Smooth muscle cell (in vitro differentiated cells): Measurements from ENCODE around the gene MTHFR. TPM values are rescaled to one million over a fixed set of nuclear protein-coding genes. Genes with fewer than 3 reads are reported as not detected.

ENCODE experiments used
- DNase-seq: peaks from one replicate; lab custom pipeline; 2025; ENCODE audit not compliant: unreplicated experiment; lab: John Stamatoyannopoulos, UW
- H2AFZ ChIP-seq: fragments of 200-600 bp; sonication (generic); 2 replicates; pipeline ENCODE4 v1.6.0; 2016; ENCODE audit warnings: antibody characterized with exemption, low read depth, mild to moderate bottlenecking
- H3F3A ChIP-seq: fragments of 200-600 bp; sonication (generic); 2 replicates; pipeline ENCODE4 v1.6.0; 2017; ENCODE audit warnings: antibody characterized with exemption, low read depth
- H3K27ac ChIP-seq: fragments of 200-600 bp; sonication (generic); 2 replicates; pipeline ENCODE4 v1.5.1; 2016; ENCODE audit warnings: low read depth, mild to moderate bottlenecking
- H3K27me3 ChIP-seq: fragments of 200-600 bp; sonication (generic); 2 replicates; pipeline ENCODE4 v1.6.1; 2016; ENCODE audit warnings: low read depth, mild to moderate bottlenecking
- H3K36me3 ChIP-seq: fragments of 200-600 bp; sonication (generic); 2 replicates; pipeline ENCODE4 v1.5.1; 2016; ENCODE audit warnings: low read depth
- H3K4me1 ChIP-seq: fragments of 200-600 bp; sonication (generic); 2 replicates; pipeline ENCODE4 v1.5.1; 2016; ENCODE audit warnings: low read depth
- H3K4me2 ChIP-seq: fragments of 200-600 bp; sonication (generic); 2 replicates; pipeline ENCODE4 v1.6.0; 2016; ENCODE audit warnings: mild to moderate bottlenecking
- H3K4me3 ChIP-seq: fragments of 200-600 bp; sonication (generic); 2 replicates; pipeline ENCODE4 v1.5.1; 2016; ENCODE audit warnings: mild to moderate bottlenecking
- H3K79me2 ChIP-seq: fragments of 200-600 bp; sonication (generic); 2 replicates; pipeline ENCODE4 v1.6.0; 2016; ENCODE audit warnings: low read depth, mild to moderate bottlenecking
- H3K9ac ChIP-seq: fragments of 200-600 bp; sonication (generic); 2 replicates; pipeline ENCODE4 v1.6.0; 2016; ENCODE audit warnings: low read depth
- H3K9me3 ChIP-seq: fragments of 200-600 bp; sonication (generic); replicated peaks from 2 replicates; pipeline ENCODE4 v1.5.1; 2016; ENCODE audit warnings: low read depth
- H4K20me1 ChIP-seq: fragments of 200-600 bp; sonication (generic); 2 replicates; pipeline ENCODE4 v1.6.0; 2016; ENCODE audit warnings: low read depth
- WGBS: methylation state at CpG from one replicate; pipeline ENCODE4 v1.1.7; 2016; ENCODE audit warnings: low lambda C conversion rate; 5-methylcytosine and 5-hydroxymethylcytosine counted together
- polyA plus RNA-seq: library from polyadenylated mRNA; unstranded; fragments of >200 nt; fragmentation: Nextera tagmentation; extraction: Ambion mirVana; gene quantifications from 2 replicates; pipeline ENCODE4 v1.2.1, GENCODE V29; 2016
- total RNA-seq: library from RNA; depleted of rRNA; stranded (reverse); fragments of >200 nt; gene quantifications from 2 replicates; pipeline ENCODE4 v1.2.3, GENCODE V29; 2014
- TF ChIP-seq, protein P1 (sequence below): fragments of 200-600 bp; sonication (generic); IDR thresholded peaks from 2 replicates; pipeline ENCODE4 v1.5.1; 2017; ENCODE audit warnings: borderline replicate concordance, mild to moderate bottlenecking, antibody characterized with exemption; ENCODE audit not compliant: insufficient read depth, poor library complexity, severe bottlenecking

The MTHFR gene
- total and polyA plus RNA-seq, 2 experiments from 2014 or later, result 6.1 to 15.2 TPM

DNA sequence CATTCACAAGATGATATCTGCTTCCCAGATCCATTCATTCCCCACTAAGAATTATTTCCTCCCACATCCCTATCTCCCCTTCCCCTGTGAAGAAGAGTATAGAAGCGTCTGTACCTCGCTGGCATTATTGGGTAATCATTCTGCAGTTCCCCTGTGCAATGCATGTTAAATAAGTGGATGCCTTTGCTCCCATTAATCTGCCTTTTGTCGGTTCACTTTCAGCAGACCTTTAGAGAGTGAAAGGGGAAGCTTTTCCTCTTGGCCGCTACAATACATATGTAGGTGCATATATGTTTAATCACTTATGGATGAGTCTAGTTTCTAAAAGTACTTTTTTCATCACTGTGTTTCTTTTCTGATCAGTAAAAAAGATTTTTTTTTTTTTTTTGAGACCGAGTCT lies 7.3 kb upstream of the MTHFR start:
- DNase-seq, result no peak
- H3K9me3 ChIP-seq, result no peaks in the 10 kb centered on the region
- WGBS, result over 99% methylated on average over 5 of the region's 5 CpGs

DNA sequence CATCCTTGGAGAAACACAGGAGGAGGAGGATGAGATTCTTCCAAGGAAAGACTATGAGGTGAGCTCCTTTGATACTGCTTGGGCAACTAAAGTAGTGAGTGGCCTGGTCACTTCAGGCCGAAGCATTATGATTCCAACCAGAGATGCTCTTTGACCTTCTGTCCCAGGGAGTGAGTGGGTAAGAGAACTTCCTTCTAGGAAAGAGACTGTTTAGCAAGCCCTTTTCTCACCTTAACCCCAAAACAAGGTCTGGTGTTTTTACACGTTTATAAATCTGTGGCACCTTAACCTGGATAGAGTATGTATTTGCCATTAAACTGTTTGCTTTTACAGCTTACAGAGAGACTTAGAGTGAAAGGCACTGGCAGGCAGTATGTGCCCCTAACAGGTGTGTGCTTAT lies 1.4 kb upstream of the MTHFR start:
- TF ChIP-seq, protein P1, sequence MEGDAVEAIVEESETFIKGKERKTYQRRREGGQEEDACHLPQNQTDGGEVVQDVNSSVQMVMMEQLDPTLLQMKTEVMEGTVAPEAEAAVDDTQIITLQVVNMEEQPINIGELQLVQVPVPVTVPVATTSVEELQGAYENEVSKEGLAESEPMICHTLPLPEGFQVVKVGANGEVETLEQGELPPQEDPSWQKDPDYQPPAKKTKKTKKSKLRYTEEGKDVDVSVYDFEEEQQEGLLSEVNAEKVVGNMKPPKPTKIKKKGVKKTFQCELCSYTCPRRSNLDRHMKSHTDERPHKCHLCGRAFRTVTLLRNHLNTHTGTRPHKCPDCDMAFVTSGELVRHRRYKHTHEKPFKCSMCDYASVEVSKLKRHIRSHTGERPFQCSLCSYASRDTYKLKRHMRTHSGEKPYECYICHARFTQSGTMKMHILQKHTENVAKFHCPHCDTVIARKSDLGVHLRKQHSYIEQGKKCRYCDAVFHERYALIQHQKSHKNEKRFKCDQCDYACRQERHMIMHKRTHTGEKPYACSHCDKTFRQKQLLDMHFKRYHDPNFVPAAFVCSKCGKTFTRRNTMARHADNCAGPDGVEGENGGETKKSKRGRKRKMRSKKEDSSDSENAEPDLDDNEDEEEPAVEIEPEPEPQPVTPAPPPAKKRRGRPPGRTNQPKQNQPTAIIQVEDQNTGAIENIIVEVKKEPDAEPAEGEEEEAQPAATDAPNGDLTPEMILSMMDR, result no peak
- no peak for DNase-seq
- Histone ChIP-seq H3F3A (peaks cover 15% of the 10 kb centered on the region), H3K27ac (peak overlapping the region; percentile 89), H3K9me3 (no peaks in the 10 kb centered on the region), H3K79me2 (peaks cover 51% of the 10 kb centered on the region), H3K4me1 (peaks cover 42% of the 10 kb centered on the region), H2AFZ (no peak overlapping the region), H3K4me3 (peak overlapping the region; percentile 70), H3K9ac (peak overlapping the region; percentile 90), H3K4me2 (peak overlapping the region; percentile 95), H4K20me1 (peaks cover 38% of the 10 kb centered on the region), H3K27me3 (no peaks in the 10 kb centered on the region), H3K36me3 (no peaks in the 10 kb centered on the region)
- WGBS, result 72% methylated on average over 2 of the region's 2 CpGs

More for the DNA sequence above, 7.3 kb upstream of the MTHFR start:
- Histone ChIP-seq H3K9ac (no peak overlapping the region), H3K27ac (no peak overlapping the region), H3F3A (no peaks in the 10 kb centered on the region), H3K27me3 (no peaks in the 10 kb centered on the region), H4K20me1 (peaks cover 82% of the 10 kb centered on the region), H3K36me3 (peaks cover 17% of the 10 kb centered on the region), H3K4me1 (peaks cover 4% of the 10 kb centered on the region), H3K4me3 (no peak overlapping the region), H3K4me2 (no peak overlapping the region), H2AFZ (no peak overlapping the region), H3K79me2 (peaks cover 54% of the 10 kb centered on the region)
- TF ChIP-seq, protein P1, result no peak

GRCh38 chr1:11806307-11806936 lies 658 bp upstream of the MTHFR start:
- Histone ChIP-seq H4K20me1 (peaks cover 31% of the 10 kb centered on the region), H3K27me3 (no peaks in the 10 kb centered on the region), H3K9ac (peak overlapping the region; percentile 90), H3K9me3 (no peaks in the 10 kb centered on the region), H3K4me1 (peaks cover 45% of the 10 kb centered on the region), H3K79me2 (peaks cover 51% of the 10 kb centered on the region), H3F3A (peaks cover 15% of the 10 kb centered on the region), H3K4me3 (peak overlapping the region; percentile 70), H3K36me3 (no peaks in the 10 kb centered on the region), H2AFZ (peak overlapping the region; percentile 25), H3K27ac (peak overlapping the region; percentile 89), H3K4me2 (peak overlapping the region; percentile 95)
- DNase-seq, result no peak
- TF ChIP-seq, protein P1, result no peak
- 1% methylated on average over 16 of the region's 20 CpGs for WGBS
